K562 (cell line): ENCODE measurements around the gene BCAS4. TPM values are rescaled to one million over a fixed set of nuclear protein-coding genes. Genes with fewer than 3 reads are reported as not detected.

ENCODE experiments used
- ARID1B ChIP-seq: fragments of 450-650 bp; IDR thresholded peaks from 2 replicates; pipeline ENCODE4 v1.6.1; 2016; ENCODE audit warnings: antibody characterized with exemption, mild to moderate bottlenecking, inconsistent platforms
- CHCHD3 ChIP-seq: fragments of 250-450 bp; sonication (Bioruptor Pico); IDR thresholded peaks from 2 replicates; pipeline ENCODE4 v2.1.2; 2022; ENCODE audit warnings: mild to moderate bottlenecking
- FOSL1 ChIP-seq: fragments of 200-800 bp; sonication (Bioruptor generic); conservative IDR thresholded peaks from 2 replicates; pipeline ENCODE4 v1.6.1; 2016; ENCODE audit warnings: missing genetic modification characterization, missing compliant biosample characterization
- GATAD2B ChIP-seq: fragments of 450-650 bp; IDR thresholded peaks from 2 replicates; pipeline ENCODE4 v1.6.1; 2017; ENCODE audit warnings: mild to moderate bottlenecking, borderline replicate concordance
- MEF2D ChIP-seq: conservative IDR thresholded peaks from 2 replicates; pipeline ENCODE4 v1.6.1; 2016; ENCODE audit warnings: low read depth, missing genetic modification characterization, missing compliant biosample characterization
- MTF1 ChIP-seq: fragments of 250-450 bp; sonication (Bioruptor Pico); IDR thresholded peaks from 2 replicates; pipeline ENCODE4 v1.9.0; 2021; ENCODE audit warnings: moderate library complexity, mild to moderate bottlenecking, inconsistent platforms, borderline replicate concordance
- MYBL2 ChIP-seq, 2 experiments: fragments of 450-650 bp in 1 of 2; sonication (generic) in 1 of 2; formaldehyde crosslinking in 1 of 2; IDR thresholded peaks; 2 replicates each; pipeline versions ENCODE4 v1.6.1 to v1.8.1; 2017 to 2022; ENCODE audit warnings: borderline replicate concordance in 1 of 2, inconsistent platforms in 1 of 2, low read depth in 1 of 2, mild to moderate bottlenecking in 1 of 2, missing genetic modification reagents in 1 of 2, moderate library complexity in 1 of 2
- MYC ChIP-seq, 2 experiments: fragments of 250-450 bp in 1 of 2; sonication (Bioruptor Pico) in 1 of 2; IDR thresholded peaks; 2 replicates each; pipeline versions ENCODE4 v1.5.1 to v1.6.1; 2012 to 2021; ENCODE audit warnings: low read depth in 2 of 2, borderline replicate concordance in 1 of 2, improper control_type of control experiment in 1 of 2, low read length in 1 of 2, mild to moderate bottlenecking in 1 of 2, moderate library complexity in 1 of 2
- NR4A1 ChIP-seq, 2 experiments: fragments of 250-450 bp in 1 of 2; fragments of 450-650 bp in 1 of 2; sonication (Bioruptor Pico) in 1 of 2; IDR thresholded peaks; 2 replicates each; pipeline versions ENCODE4 v1.4.0 to v1.6.1; 2016 to 2020; ENCODE audit warnings: mild to moderate bottlenecking in 2 of 2, missing compliant biosample characterization in 1 of 2, missing genetic modification characterization in 1 of 2, moderate library complexity in 1 of 2
- SOX6 ChIP-seq: fragments of 450-650 bp; IDR thresholded peaks from 2 replicates; pipeline ENCODE4 v1.6.1; 2014; ENCODE audit warnings: mild to moderate bottlenecking
- TAF1 ChIP-seq: IDR thresholded peaks from 2 replicates; pipeline ENCODE4 v1.6.1; 2011; ENCODE audit warnings: mild to moderate bottlenecking, low read length, moderate library complexity; ENCODE audit not compliant: insufficient read depth, control insufficient read depth, severe bottlenecking; ENCODE audit errors: extremely low read depth
- TBL1XR1 ChIP-seq, 2 experiments: IDR thresholded peaks; 2 replicates each; pipeline ENCODE4 v1.6.1; 2012; ENCODE audit warnings: improper control_type of control experiment in 2 of 2, low read length in 2 of 2, mild to moderate bottlenecking in 1 of 2
- TCF3 ChIP-seq: sonication (generic); formaldehyde crosslinking; IDR thresholded peaks from 2 replicates; pipeline ENCODE4 v1.4.0; 2020; ENCODE audit warnings: mild to moderate bottlenecking, missing genetic modification reagents
- TRIM24 ChIP-seq, 2 experiments: fragments of 450-650 bp; IDR thresholded peaks; 2 replicates each; pipeline ENCODE4 v1.6.1; 2016
- ZKSCAN1 ChIP-seq: fragments of 150-350 bp; IDR thresholded peaks from 2 replicates; pipeline ENCODE4 v1.6.1; 2016; ENCODE audit warnings: low read depth, low read length
- polyA plus RNA-seq, 8 experiments: library from polyadenylated mRNA; depleted of rRNA in 4 of 8; stranded (reverse) in 5 of 8; unstranded in 3 of 8; fragments of >200 nt; fragmentation: Nextera tagmentation in 2 of 8; fragmentation: Illumina TruSeq in 1 of 8; extraction: Ambion mirVana in 2 of 8; extraction: Trizol in 1 of 8; gene quantifications; 2 replicates each; pipeline versions ENCODE4 v1.2.1 to v1.2.3, GENCODE V29; 2011 to 2014; ENCODE audit warnings: inconsistent platforms in 1 of 8, missing spikeins in 1 of 8
- total RNA-seq, 7 experiments: library from RNA; depleted of rRNA in 6 of 7; stranded (reverse); fragments of >200 nt in 6 of 7; fragmentation: Illumina TruSeq in 2 of 7; extraction: Trizol in 2 of 7; gene quantifications; 2 replicates each; pipeline versions ENCODE4 v1.2.1 to v1.2.3, GENCODE V29; 2011 to 2021; ENCODE audit warnings: low replicate concordance in 1 of 7
- TF ChIP-seq, protein P1 (sequence below), 2 experiments: IDR thresholded peaks; 2 replicates each; pipeline ENCODE4 v1.6.1; 2012; ENCODE audit warnings: improper control_type of control experiment in 2 of 2, low read depth in 2 of 2, low read length in 2 of 2, borderline replicate concordance in 1 of 2
- TF ChIP-seq, protein P2 (sequence below), 2 experiments: fragments of 450-650 bp; conservative IDR thresholded peaks; 2 replicates each; pipeline ENCODE4 v1.6.1; 2017; ENCODE audit warnings: mild to moderate bottlenecking in 2 of 2, moderate library complexity in 2 of 2
- TF ChIP-seq, protein P3 (sequence below): sonication (generic); formaldehyde crosslinking; IDR thresholded peaks from 2 replicates; pipeline ENCODE4 v1.8.1; 2023; ENCODE audit warnings: mild to moderate bottlenecking, missing genetic modification reagents
- TF ChIP-seq, protein P4 (sequence below): fragments of 250-450 bp; sonication (Bioruptor Pico); IDR thresholded peaks from 2 replicates; pipeline ENCODE4 v1.9.0; 2021; ENCODE audit warnings: mild to moderate bottlenecking

BCAS4 gene
- total and polyA plus RNA-seq, 9 of the 15 experiments (the other 6 are each of a cell fraction or from before 2014, with no cell fraction given): 0.15 to 2.3 (median 0.47) TPM

DNA sequence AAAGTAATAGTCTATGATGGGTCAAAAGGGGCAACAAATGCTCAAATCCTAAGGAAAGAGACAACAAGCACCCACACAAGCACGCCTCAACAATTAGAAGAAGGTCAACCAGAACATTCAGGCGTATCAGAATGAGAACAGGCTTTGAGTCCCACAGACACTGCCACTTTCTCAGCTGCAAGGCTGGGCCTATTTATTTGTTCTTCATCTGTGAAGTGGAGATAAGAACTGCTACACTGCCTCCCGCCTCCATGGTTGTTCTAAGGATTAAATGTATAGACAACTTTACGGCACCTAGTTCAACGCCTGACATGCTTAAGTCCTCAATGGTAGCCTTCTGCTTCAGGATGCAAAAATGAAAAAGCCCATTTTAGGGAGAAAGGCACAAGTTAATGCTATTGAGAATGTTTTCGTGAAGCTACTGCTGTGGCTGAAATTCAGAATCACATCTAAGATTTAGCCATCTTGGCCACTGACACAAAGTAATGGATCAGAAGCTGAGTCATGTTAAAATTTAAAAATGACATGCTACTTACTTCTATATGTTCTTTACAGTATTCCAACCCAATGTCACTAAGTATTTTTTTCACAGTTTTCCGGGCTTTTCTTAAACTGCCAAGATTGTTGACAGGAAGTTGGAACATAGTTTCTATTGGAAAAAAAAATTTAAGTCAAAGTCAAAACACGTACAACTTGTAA is 108.6 kb downstream of the BCAS4 start (continued):
- TF ChIP-seq NR4A1 (CRISPR knock-in tag; IDR thresholded peaks at IDR 0.05) (no peak), NR4A1 (tag; IDR thresholded peaks at IDR 0.05) (peak; percentile 48; the same call in 1 of the 2 replicates), MYBL2 (IDR thresholded peaks at IDR 0.05; ENCODE audit: low read depth) (peak; percentile 14; the same call in 1 of the 2 replicates), MYBL2 (CRISPR knock-in tag; IDR thresholded peaks at IDR 0.05; ENCODE audit: borderline replicate concordance) (no peak), TAF1 (peak; percentile 36), FOSL1 (tag) (peak; percentile 58), CHCHD3 (CRISPR knock-in tag) (no peak), MEF2D (tag) (0 out of 2 replicates have a peak, but pooled peaks have one; percentile 22), ZKSCAN1 (no peak), TCF3 (peak; percentile 96), TBL1XR1 (IDR thresholded peaks at IDR 0.05; ENCODE audit: low read length in 2 of 2) (peak in 1 of 2 experiments; percentile 86; a peak in 2 of 4 replicates), SOX6 (peak; percentile 95), MYC (IDR thresholded peaks at IDR 0.05; ENCODE audit: low read depth, low read length) (0 out of 2 replicates have a peak, but pooled peaks have one; percentile 16), MYC (CRISPR knock-in tag; IDR thresholded peaks at IDR 0.05; ENCODE audit: borderline replicate concordance, low read depth) (no peak), MTF1 (CRISPR knock-in tag) (no peak), GATAD2B (0 out of 2 replicates have a peak, but pooled peaks have one; percentile 44), ARID1B (peak; percentile 98), TRIM24 (IDR thresholded peaks at IDR 0.05) (peak; percentile 75 to 88)
- TF ChIP-seq, protein P1, sequence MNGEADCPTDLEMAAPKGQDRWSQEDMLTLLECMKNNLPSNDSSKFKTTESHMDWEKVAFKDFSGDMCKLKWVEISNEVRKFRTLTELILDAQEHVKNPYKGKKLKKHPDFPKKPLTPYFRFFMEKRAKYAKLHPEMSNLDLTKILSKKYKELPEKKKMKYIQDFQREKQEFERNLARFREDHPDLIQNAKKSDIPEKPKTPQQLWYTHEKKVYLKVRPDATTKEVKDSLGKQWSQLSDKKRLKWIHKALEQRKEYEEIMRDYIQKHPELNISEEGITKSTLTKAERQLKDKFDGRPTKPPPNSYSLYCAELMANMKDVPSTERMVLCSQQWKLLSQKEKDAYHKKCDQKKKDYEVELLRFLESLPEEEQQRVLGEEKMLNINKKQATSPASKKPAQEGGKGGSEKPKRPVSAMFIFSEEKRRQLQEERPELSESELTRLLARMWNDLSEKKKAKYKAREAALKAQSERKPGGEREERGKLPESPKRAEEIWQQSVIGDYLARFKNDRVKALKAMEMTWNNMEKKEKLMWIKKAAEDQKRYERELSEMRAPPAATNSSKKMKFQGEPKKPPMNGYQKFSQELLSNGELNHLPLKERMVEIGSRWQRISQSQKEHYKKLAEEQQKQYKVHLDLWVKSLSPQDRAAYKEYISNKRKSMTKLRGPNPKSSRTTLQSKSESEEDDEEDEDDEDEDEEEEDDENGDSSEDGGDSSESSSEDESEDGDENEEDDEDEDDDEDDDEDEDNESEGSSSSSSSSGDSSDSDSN (IDR thresholded peaks at IDR 0.05; ENCODE audit: borderline replicate concordance in 1 of 2, low read depth in 2 of 2, low read length in 2 of 2): peak in 1 of 2 experiments; percentile 72; a peak in 1 of 4 replicates
- TF ChIP-seq, protein P2, sequence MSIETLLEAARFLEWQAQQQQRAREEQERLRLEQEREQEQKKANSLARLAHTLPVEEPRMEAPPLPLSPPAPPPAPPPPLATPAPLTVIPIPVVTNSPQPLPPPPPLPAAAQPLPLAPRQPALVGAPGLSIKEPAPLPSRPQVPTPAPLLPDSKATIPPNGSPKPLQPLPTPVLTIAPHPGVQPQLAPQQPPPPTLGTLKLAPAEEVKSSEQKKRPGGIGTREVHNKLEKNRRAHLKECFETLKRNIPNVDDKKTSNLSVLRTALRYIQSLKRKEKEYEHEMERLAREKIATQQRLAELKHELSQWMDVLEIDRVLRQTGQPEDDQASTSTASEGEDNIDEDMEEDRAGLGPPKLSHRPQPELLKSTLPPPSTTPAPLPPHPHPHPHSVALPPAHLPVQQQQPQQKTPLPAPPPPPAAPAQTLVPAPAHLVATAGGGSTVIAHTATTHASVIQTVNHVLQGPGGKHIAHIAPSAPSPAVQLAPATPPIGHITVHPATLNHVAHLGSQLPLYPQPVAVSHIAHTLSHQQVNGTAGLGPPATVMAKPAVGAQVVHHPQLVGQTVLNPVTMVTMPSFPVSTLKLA (conservative IDR thresholded peaks at IDR 0.05): peak; percentile 31 to 63; a peak in 2 of 4 replicates
- TF ChIP-seq, protein P3, sequence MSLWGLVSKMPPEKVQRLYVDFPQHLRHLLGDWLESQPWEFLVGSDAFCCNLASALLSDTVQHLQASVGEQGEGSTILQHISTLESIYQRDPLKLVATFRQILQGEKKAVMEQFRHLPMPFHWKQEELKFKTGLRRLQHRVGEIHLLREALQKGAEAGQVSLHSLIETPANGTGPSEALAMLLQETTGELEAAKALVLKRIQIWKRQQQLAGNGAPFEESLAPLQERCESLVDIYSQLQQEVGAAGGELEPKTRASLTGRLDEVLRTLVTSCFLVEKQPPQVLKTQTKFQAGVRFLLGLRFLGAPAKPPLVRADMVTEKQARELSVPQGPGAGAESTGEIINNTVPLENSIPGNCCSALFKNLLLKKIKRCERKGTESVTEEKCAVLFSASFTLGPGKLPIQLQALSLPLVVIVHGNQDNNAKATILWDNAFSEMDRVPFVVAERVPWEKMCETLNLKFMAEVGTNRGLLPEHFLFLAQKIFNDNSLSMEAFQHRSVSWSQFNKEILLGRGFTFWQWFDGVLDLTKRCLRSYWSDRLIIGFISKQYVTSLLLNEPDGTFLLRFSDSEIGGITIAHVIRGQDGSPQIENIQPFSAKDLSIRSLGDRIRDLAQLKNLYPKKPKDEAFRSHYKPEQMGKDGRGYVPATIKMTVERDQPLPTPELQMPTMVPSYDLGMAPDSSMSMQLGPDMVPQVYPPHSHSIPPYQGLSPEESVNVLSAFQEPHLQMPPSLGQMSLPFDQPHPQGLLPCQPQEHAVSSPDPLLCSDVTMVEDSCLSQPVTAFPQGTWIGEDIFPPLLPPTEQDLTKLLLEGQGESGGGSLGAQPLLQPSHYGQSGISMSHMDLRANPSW: no peak
- TF ChIP-seq, protein P4, sequence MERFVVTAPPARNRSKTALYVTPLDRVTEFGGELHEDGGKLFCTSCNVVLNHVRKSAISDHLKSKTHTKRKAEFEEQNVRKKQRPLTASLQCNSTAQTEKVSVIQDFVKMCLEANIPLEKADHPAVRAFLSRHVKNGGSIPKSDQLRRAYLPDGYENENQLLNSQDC (CRISPR knock-in tag): no peak
